DND-41 (cell line): ENCODE results near the gene SHISA9.

Source experiments
- ATAC-seq: fragments of 200-7000 bp; cut with Tn5 transposase; 3 replicates; pipeline ENCODE4 v1.9.1; 2021; ENCODE audit warnings: low read depth; ENCODE audit not compliant: insufficient read depth
- DNase-seq: peaks from one replicate; pipeline ENCODE4 v3.0.0-alpha.2; 2020
- H2AFZ ChIP-seq: 2 replicates; pipeline ENCODE4 v1.6.0; 2012; ENCODE audit warnings: low read depth, low read length
- H3K27ac ChIP-seq: 2 replicates; pipeline ENCODE4 v1.5.1; 2012; ENCODE audit warnings: low read length, inconsistent platforms
- H3K27me3 ChIP-seq: fragments of 200-600 bp; sonication (generic); 2 replicates; pipeline ENCODE4 v1.6.0; 2012; ENCODE audit warnings: low read length, mild to moderate bottlenecking, inconsistent platforms; ENCODE audit not compliant: insufficient read depth, poor library complexity
- H3K36me3 ChIP-seq: 2 replicates; pipeline ENCODE4 v1.5.1; 2012; ENCODE audit warnings: low read length, inconsistent platforms; ENCODE audit not compliant: insufficient read depth
- H3K4me1 ChIP-seq: 2 replicates; pipeline ENCODE4 v1.5.1; 2012; ENCODE audit warnings: mild to moderate bottlenecking, low read length; ENCODE audit not compliant: insufficient read depth
- H3K4me2 ChIP-seq: 2 replicates; pipeline ENCODE4 v1.6.0; 2012; ENCODE audit warnings: mild to moderate bottlenecking, moderate library complexity, low read length, inconsistent platforms; ENCODE audit not compliant: insufficient read depth
- H3K4me3 ChIP-seq, 2 experiments: fragments of 200-600 bp in 1 of 2; shearing (Covaris generic) in 1 of 2; 2 replicates each; pipeline ENCODE4 v1.5.1; 2012 to 2016; ENCODE audit warnings: inconsistent platforms in 2 of 2, low read length in 2 of 2, mild to moderate bottlenecking in 2 of 2, low read depth in 1 of 2, moderate library complexity in 1 of 2
- H3K79me2 ChIP-seq: 2 replicates; pipeline ENCODE4 v1.6.0; 2012; ENCODE audit warnings: low read length, inconsistent platforms; ENCODE audit not compliant: insufficient read depth
- H3K9ac ChIP-seq: 2 replicates; pipeline ENCODE4 v1.6.0; 2012; ENCODE audit warnings: low read depth, mild to moderate bottlenecking, inconsistent platforms, low read length, moderate library complexity
- H3K9me3 ChIP-seq: 2 replicates; pipeline ENCODE4 v1.5.1; 2012; ENCODE audit warnings: low read length, moderate library complexity, mild to moderate bottlenecking, inconsistent platforms; ENCODE audit not compliant: insufficient read depth, severe bottlenecking
- H4K20me1 ChIP-seq: 2 replicates; pipeline ENCODE4 v1.6.0; 2012; ENCODE audit warnings: low read length; ENCODE audit not compliant: insufficient read depth
- EZH2 ChIP-seq: IDR thresholded peaks from 3 replicates; pipeline ENCODE4 v1.6.1; 2012; ENCODE audit warnings: borderline replicate concordance, low read depth, mild to moderate bottlenecking, moderate library complexity, low read length, inconsistent platforms; ENCODE audit not compliant: severe bottlenecking
- TF ChIP-seq, protein P1 (sequence below): IDR thresholded peaks from 2 replicates; pipeline ENCODE4 v1.5.1; 2012; ENCODE audit warnings: borderline replicate concordance, low read length, moderate library complexity, mild to moderate bottlenecking; ENCODE audit not compliant: poor library complexity, severe bottlenecking; ENCODE audit errors: extremely low read depth

Gene SHISA9

DNA sequence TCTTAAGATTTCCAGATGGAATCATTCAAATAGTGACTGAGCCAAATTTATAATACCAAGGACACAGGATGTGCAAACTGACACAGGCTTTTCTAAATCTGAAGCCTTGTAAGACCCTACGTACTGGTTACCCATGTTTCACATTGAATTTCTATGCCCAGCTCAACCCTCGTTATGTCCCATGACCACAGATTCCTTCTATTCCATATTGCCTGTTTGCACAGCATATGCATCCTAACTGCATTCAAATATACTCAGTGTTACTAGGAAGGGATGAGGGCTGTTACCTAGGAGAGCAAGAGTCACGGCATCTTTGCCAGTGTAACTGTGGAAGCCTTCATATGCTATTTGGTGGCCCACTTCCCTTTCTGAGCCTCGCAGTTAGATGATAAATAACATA, 305.2 kb downstream of the SHISA9 start:
- no peaks in the 10 kb centered on the region for H4K20me1 ChIP-seq
- H3K36me3 ChIP-seq: no peaks in the 10 kb centered on the region
- peaks cover 2% of the 10 kb centered on the region for H3K27me3 ChIP-seq
- H3K9me3 ChIP-seq: no peaks in the 10 kb centered on the region
- H2AFZ ChIP-seq: no peak overlapping the region
- no peaks in the 10 kb centered on the region for H3K4me1 ChIP-seq
- no peak overlapping the region for H3K27ac ChIP-seq
- ATAC-seq: no peak
- H3K4me3 ChIP-seq: no peak overlapping the region
- TF ChIP-seq, protein P1, sequence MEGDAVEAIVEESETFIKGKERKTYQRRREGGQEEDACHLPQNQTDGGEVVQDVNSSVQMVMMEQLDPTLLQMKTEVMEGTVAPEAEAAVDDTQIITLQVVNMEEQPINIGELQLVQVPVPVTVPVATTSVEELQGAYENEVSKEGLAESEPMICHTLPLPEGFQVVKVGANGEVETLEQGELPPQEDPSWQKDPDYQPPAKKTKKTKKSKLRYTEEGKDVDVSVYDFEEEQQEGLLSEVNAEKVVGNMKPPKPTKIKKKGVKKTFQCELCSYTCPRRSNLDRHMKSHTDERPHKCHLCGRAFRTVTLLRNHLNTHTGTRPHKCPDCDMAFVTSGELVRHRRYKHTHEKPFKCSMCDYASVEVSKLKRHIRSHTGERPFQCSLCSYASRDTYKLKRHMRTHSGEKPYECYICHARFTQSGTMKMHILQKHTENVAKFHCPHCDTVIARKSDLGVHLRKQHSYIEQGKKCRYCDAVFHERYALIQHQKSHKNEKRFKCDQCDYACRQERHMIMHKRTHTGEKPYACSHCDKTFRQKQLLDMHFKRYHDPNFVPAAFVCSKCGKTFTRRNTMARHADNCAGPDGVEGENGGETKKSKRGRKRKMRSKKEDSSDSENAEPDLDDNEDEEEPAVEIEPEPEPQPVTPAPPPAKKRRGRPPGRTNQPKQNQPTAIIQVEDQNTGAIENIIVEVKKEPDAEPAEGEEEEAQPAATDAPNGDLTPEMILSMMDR: no peak
- TF ChIP-seq EZH2: no peak
- no peak for DNase-seq
- H3K4me2 ChIP-seq: no peak overlapping the region
- H3K79me2 ChIP-seq: no peaks in the 10 kb centered on the region
- no peak overlapping the region for H3K9ac ChIP-seq

- H3K4me2 ChIP-seq: no peak overlapping the region
- no peak for ATAC-seq
- H4K20me1 ChIP-seq: no peaks in the 10 kb centered on the region
- H3K27me3 ChIP-seq: peaks cover 2% of the 10 kb centered on the region
- H3K36me3 ChIP-seq: no peaks in the 10 kb centered on the region
- no peaks in the 10 kb centered on the region for H3K4me1 ChIP-seq
- H3K79me2 ChIP-seq: no peaks in the 10 kb centered on the region
- DNase-seq: no peak
- no peaks in the 10 kb centered on the region for H3K9me3 ChIP-seq
- no peak overlapping the region for H3K27ac ChIP-seq
- no peak for TF ChIP-seq EZH2
- TF ChIP-seq, protein P1: no peak
- H3K4me3 ChIP-seq: no peak overlapping the region
- H3K9ac ChIP-seq: no peak overlapping the region
- H2AFZ ChIP-seq: no peak overlapping the region
These were observed 305.8 kb downstream of the SHISA9 start for GRCh38 chr16:13207151-13207550.

GRCh38 chr16:13223666-13224065, 322.3 kb downstream of the SHISA9 start:
- ATAC-seq (no peak), DNase-seq (no peak)
- Histone ChIP-seq H2AFZ (no peak overlapping the region), H3K4me3 (no peak overlapping the region), H3K9ac (no peak overlapping the region), H3K79me2 (no peaks in the 10 kb centered on the region), H3K4me1 (no peaks in the 10 kb centered on the region), H3K4me2 (no peak overlapping the region), H3K27me3 (no peaks in the 10 kb centered on the region), H3K9me3 (no peaks in the 10 kb centered on the region), H4K20me1 (no peaks in the 10 kb centered on the region), H3K27ac (no peak overlapping the region), H3K36me3 (no peaks in the 10 kb centered on the region)
- no peak for TF ChIP-seq EZH2
- TF ChIP-seq, protein P1: no peak

- Histone ChIP-seq H3K9ac (no peak overlapping the region), H3K36me3 (no peaks in the 10 kb centered on the region), H3K4me1 (no peaks in the 10 kb centered on the region), H3K79me2 (no peaks in the 10 kb centered on the region), H3K4me2 (no peak overlapping the region), H4K20me1 (no peaks in the 10 kb centered on the region), H3K27ac (no peak overlapping the region), H3K9me3 (no peaks in the 10 kb centered on the region), H3K4me3 (no peak overlapping the region), H2AFZ (no peak overlapping the region), H3K27me3 (no peaks in the 10 kb centered on the region)
- no peak for TF ChIP-seq EZH2
- TF ChIP-seq, protein P1: no peak
- DNase-seq (no peak), ATAC-seq (no peak)
These were observed 327.6 kb downstream of the SHISA9 start for GRCh38 chr16:13229039-13229438.
